ENCODE data around the gene SYT1.
"Not testable (repeated sequence)": the region's sequence is repeated elsewhere in the genome, so short reads cannot be mapped to it uniquely, and the experiment has no call there.

The SYT1 gene

DNA sequence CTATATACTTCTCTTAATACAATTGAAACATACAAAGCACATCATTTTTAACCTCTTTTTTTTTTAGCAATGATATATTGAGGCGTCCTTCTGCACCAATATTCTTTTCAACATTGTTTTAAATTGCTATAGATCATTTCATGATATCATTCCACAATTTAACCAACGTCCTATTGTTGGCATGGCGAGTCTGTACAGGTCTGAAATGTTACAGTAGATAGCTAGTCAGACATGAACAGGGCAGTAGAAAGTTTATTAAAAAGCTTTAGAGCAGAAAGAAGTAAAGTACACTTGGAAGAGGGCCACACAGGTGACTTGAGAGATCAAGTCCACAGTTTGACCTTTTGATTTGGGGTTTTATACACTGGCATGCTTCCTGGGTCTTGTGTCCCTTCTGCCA, 547.2 kb downstream of the SYT1 start:
- no peak for DNase-seq

- no peak for DNase-seq
Measured at GRCh38 chr12:79413796-79414195, 549.2 kb downstream of the SYT1 start.

DNA sequence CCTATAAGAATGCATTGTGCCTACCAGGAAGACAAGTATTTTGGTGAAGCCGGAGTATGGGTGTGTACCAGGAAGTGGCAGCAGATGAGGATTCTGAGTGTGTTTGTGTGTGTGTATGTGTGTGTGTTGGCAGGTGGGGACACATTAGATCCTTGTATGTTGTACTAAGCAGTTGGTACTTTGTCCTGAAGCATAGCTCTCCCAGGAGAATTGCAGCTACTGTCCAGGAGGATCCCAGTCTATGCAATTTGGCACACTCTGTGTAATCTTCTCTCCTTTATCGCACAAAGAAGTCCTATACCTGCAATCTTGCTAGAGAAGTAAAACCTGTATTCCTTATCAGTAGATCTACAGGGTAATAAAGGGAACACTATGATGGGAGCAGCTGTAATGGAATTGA, 549.7 kb downstream of the SYT1 start:
- DNase-seq, result peak in 1 of 3 experiments; percentile 61

DNA sequence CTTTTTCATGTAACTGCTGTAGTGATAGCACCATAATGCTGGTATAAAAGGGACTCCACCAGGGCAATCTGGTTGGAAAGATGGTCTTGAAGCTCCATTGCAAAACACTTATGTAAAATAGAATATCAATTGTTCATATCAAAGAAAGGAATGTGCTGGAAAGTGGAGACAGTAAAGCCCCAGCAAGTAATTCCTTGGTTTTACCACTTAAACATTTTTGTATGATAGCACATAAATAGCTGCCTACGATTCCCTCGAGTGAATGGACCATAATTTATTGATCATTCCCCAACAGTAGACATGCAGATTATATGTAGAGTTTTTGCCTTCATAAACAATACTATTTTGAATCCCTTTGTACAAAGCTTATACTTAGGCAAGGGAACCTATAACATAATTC, 550.7 kb downstream of the SYT1 start:
- no peak for DNase-seq

DNA sequence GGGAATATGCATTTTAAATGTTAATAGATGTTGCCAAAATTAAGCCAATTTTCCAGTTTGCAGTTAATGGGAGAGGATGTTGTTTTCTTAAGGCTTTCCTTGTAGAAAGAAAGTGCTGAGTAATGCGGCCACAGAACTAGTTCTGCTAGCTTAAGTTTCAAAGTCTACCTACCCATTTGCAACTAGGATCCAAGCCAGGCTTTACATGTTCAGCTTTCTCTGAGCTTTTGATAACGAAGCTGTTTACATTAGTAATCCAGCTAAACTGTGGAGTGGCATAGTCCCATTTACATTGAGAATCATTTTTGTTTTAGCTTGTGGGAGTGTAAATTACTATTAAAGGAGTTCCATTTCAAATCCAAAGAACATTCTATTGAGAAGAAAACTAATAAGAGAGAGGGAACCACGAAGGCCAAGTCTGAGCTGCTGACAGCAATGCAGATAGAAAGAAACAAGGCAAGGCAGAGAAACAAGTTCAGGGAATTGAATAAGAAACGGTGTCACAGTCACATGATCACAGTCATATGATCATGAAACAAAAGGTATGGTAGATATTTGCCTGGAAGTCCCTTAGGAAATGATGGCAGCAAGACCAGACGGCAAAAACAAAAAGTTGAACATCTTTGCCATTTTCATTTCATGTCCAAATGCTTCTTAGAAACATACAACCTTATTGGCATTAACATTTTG, 551.3 kb downstream of the SYT1 start:
- no peak for DNase-seq

- DNase-seq, result peak in 1 of 3 experiments; percentile 42
Measured at GRCh38 chr12:79420146-79420618, 555.6 kb downstream of the SYT1 start.

- no peak for DNase-seq
Measured at GRCh38 chr12:79421236-79421740, 556.7 kb downstream of the SYT1 start.

DNA sequence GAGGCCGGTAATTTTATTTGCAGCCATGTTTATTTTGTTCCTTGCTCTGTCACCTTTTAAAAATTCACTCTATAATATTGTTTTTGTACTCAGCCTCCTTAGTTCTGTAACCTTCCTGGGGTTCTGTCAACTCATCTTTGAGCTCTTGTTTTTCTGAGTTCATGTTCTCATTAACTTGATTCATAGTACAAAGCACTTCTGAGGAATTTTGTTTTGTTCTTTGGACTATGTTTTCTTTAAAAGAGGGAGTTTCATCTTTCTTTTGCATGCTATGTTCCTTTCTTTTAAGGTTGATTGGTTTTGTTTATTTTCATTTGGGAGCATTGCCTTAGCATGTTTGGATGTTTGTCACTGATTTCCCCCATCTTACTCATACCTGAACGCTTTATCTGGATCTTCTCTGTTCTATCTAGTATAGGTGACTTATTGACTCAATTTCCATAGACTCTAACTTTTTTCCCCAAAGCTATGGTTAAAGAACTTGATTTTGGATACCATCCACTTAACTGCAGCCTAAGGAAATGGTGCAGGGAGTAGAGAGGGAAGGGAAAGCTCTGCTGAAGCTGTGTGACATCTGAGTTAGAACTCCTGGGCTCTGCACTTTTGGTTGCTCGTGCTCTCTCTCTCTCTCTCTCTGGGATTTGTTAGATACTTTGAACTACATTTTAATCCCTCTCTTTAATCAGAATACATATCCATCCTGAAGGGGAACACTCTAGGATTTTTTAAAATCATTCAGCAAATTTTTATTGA, 557.7 kb downstream of the SYT1 start:
- DNase-seq, result no peak

- no peak for DNase-seq
Measured at GRCh38 chr12:79423560-79423959, 559.0 kb downstream of the SYT1 start.

DNA sequence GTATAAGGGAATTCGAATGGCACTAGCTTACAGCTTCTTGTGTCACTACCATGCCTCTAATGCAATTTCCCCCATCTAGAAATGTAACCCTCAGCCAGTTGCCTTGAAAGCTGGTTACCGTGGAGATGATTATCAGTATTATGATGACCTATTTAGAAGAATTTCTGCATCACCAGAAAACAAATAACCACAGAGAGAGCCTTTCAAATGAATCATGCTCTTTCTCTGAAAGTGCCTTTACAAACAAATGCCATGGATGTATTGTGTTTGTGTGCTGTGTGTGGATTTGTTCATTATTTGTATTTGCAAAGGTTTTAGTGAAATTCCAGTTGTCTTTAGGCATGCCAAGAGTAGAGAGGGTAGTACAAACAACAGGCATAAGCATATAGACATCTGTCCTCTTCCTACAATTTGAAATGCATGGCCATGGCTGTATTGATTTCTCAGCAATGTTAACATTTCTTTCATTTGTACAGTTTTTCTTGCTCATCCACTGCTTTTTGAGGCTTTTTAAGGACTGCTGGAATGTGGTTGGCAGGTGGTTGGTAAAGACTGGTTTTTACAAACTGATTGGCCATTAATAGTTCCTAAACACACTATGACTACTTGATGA, 559.6 kb downstream of the SYT1 start:
- peak in 1 of 3 experiments; percentile 52 for DNase-seq

DNA sequence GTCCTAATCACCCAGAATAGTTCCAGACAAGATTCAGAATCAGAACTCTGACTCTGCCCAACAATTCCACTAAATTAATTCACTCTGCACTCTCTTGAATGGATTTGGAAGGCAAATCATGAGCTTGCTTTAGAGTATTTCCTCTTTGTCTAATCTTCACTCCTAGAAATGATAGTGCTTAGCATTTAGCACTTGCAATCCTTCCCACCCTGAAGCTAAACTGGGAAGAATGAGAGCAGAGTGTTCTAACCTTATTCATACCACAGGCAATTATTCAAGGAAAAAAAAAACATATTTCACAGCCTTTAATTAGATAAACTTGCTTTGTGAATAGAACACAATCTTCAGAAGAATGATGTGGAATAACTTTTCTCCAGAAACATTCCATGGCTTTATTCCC, 561.5 kb downstream of the SYT1 start:
- DNase-seq, result no peak

- DNase-seq, result not testable (repeated sequence)
Measured at GRCh38 chr12:79426744-79427143, 562.2 kb downstream of the SYT1 start.

GRCh38 chr12:79433465-79434072, 569.0 kb downstream of the SYT1 start:
- DNase-seq, result no peak

DNA sequence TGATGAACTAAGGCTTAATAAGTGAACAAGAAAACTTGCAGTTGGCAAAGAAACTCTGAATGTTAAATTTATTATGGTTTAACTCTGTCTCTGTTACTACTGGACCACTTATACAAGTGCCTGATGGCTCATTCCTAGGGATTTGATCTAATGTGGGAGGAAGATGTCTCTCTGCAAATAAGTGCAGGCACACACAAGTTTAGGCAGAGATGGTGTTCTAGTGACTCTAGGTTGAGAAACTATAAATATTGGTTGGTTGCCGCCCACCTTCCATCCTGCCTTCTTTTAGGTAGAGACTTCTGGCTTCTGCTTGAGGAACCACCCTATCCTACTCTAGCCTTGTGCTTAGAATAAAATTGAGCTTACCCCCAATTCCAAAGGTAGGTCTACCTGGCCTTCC, 570.0 kb downstream of the SYT1 start:
- DNase-seq, result no peak

DNA sequence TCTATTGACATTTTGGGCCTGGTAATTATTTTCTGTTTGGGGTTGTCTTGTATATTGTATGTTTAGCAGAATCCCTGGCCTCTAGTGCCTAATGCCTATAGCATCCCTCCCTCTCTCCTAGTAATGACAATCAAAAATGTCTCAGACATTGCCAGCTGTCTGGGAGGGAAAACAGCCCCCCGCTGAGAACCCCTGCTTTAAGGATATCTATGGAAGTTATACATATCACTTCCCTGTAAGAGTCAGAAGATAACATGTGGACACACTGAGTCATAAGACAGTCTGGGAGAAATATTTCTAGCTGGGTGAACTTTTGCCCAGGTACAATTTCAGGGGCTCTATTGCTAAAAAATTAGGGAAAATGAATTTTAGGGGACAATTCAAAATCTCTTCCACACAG, 571.2 kb downstream of the SYT1 start:
- DNase-seq, result no peak

- DNase-seq, result no peak
Measured at GRCh38 chr12:79438480-79439174, 574.1 kb downstream of the SYT1 start.

DNA sequence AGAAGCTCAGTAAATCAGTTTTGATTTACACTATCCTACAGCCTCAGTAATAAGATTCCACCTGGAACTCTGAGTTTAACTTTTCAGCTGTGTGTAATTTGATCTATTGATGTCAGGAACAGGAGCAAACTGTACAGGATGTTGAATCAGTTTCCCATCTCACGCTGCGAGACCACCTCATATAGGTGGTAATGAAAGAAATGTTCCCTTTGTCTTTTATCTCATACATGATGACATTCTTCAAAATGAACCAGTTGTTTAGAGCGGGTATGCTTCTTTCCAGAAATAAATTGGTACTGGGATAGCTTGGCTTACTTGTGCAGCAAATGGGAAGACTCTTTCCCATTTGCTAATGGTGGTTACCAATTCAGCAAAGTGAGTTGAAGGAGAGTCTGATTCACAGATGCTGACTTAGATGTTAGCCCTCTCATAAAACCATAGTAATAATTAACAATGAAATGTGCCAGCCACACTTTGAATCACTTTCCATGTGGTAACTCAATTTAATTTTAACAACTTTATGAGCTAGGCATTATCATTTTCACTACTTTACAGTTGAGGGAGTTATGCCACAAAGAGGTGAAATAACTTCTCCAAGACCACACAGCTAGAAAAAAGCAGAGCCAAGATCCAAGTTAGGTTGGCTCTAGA, 574.7 kb downstream of the SYT1 start:
- DNase-seq, result no peak

DNA sequence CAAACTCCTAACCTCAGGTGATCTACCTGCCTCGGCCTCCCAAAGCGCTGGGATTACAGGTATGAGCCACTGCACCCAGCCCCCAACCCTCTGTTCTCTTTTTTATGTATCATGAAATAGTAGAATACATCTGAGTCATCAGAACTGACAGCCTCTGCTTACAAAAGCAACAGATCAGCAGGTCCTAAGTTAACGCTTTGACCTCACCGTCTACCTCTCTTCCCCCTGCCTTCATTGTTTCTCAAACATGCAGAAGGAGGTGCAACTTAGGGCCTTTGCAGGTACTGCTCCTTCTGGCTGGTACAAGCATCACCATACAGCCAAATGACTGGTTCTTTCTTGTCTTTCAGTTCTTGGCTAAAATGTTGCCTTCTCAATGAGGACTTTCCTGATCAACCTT, 577.0 kb downstream of the SYT1 start:
- no peak for DNase-seq

GRCh38 chr12:79442396-79442795, 577.8 kb downstream of the SYT1 start:
- DNase-seq, result no peak

GRCh38 chr12:79444089-79444488, 579.5 kb downstream of the SYT1 start:
- no peak for DNase-seq

DNA sequence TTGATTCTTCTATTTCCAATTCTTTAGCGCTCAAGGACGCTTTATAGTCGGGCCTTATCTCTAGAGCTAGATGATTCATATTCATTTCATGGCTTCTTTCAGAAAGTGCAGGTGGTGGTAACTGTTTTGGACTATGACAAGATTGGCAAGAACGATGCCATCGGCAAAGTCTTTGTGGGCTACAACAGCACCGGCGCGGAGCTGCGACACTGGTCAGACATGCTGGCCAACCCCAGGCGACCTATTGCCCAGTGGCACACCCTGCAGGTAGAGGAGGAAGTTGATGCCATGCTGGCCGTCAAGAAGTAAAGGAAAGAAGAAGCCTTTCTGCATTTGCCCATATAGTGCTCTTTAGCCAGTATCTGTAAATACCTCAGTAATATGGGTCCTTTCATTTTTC, 584.2 kb downstream of the SYT1 start:
- no peak for DNase-seq

DNA sequence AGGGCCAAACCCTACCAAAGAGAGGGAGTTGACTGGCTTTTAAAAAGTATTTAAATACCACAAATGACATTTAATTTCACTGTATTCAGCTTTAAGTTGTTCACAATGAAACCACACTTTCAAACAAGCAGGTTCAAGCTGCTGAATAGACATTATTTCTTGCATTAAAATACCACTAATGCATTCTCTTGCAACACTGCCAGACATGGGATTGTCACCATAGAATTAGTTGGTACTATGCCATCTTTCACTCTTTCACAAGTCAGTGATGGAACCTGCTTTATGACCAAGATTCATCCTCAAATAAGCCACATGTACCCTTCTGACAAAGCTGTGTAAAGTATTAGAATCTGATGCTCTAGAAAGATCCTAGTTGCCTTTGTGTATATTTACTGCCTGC, 586.8 kb downstream of the SYT1 start:
- no peak for DNase-seq
